ENCODE data around the gene MSMP. TPM values are rescaled to one million over a fixed set of nuclear protein-coding genes. Genes with fewer than 3 reads are reported as not detected.

The MSMP gene
- total RNA-seq, 1 experiment from 2014 or later: not detected

DNA sequence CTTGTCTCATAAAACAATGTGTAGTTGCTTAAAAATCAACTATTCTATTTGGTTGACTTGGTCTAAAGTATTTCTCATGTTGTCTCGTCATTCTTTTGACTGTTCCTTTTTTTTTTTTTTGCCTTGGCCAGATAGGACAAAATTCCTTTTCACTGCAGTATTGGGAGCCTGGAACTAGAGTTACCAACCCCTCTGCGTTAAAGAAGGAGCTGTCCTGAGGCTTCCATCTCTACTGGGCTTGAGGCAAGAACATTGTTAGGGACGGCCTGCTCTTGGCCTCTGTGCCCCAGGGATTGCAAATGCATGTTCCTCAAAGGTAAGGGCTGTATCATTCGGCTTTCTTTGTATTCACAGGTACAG lies 35.9 kb upstream of the MSMP start:
- Histone ChIP-seq H3K4me1 (replicated peaks) (peaks cover 31% of the 10 kb centered on the region), H3K9me3 (replicated peaks) (no peaks in the 10 kb centered on the region), H3K4me3 (no peak overlapping the region), H3K27ac (no peak overlapping the region), H3K27me3 (replicated peaks) (no peaks in the 10 kb centered on the region), H3K36me3 (no peaks in the 10 kb centered on the region)
- DNase-seq (ENCODE audit: low read depth in 1 of 2, low spot score in 2 of 2): no peak

- Histone ChIP-seq H3K4me1 (replicated peaks) (peaks cover 26% of the 10 kb centered on the region), H3K4me3 (no peak overlapping the region), H3K9me3 (replicated peaks) (no peaks in the 10 kb centered on the region)
Measured at GRCh38 chr9:35789541-35789940, 35.5 kb upstream of the MSMP start.

DNA sequence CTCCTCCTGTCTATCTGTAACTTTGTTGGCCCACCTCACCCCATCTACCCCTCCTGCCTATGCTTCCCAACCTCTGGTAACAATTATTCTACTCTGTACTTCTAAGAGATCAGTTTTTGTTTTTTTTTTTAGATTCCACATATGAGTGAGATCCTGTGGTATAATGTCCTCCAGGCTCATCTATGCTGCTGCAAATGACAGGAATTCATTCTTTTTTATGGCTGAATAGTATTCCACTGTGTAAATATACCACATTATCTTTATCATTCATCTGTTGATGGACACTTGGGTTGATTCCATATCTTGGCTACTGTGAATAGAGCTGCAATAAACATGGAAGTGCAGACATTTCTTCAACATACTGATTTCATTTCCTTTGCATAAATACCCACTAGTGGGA lies 29.3 kb upstream of the MSMP start:
- Histone ChIP-seq H3K36me3 (no peaks in the 10 kb centered on the region), H3K27ac (no peak overlapping the region), H3K27me3 (replicated peaks) (no peaks in the 10 kb centered on the region), H3K9me3 (replicated peaks) (no peaks in the 10 kb centered on the region), H3K4me3 (no peak overlapping the region), H3K4me1 (replicated peaks) (no peaks in the 10 kb centered on the region)
- DNase-seq (ENCODE audit: low read depth in 1 of 2, low spot score in 2 of 2): no peak

More at GRCh38 chr9:35789541-35789940, 35.5 kb upstream of the MSMP start:
- Histone ChIP-seq H3K27ac (no peak overlapping the region), H3K36me3 (no peaks in the 10 kb centered on the region), H3K27me3 (replicated peaks) (no peaks in the 10 kb centered on the region)
- no peak for DNase-seq (ENCODE audit: low read depth in 1 of 2, low spot score in 2 of 2)

DNA sequence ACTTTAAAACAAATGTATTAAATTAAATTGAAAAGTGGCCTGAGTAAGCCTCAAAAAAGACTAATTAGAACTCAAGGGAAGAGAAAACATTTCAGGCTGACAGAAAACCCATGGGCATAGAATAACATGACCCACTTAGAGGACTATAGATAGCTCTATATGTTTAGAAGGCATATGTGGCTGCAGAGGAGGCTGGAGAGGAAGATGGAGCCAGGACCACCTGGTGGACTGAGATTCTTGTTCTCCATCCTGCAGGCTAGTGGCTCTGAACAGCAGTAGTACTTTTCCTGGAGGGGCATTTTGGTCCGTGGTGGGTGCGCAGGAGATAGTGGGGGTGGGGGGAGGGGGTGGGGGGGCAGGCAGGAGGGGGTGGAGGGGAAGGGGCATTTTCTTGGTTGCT lies 27.0 kb upstream of the MSMP start:
- H3K27ac ChIP-seq: no peak overlapping the region
- DNase-seq (ENCODE audit: low read depth in 1 of 2, low spot score in 2 of 2): no peak

GRCh38 chr9:35778496-35778895 lies 24.4 kb upstream of the MSMP start:
- Histone ChIP-seq H3K4me1 (replicated peaks) (no peaks in the 10 kb centered on the region), H3K9me3 (replicated peaks) (no peaks in the 10 kb centered on the region), H3K27ac (no peak overlapping the region), H3K36me3 (no peaks in the 10 kb centered on the region), H3K27me3 (replicated peaks) (no peaks in the 10 kb centered on the region), H3K4me3 (no peak overlapping the region)
- DNase-seq (ENCODE audit: low read depth in 1 of 2, low spot score in 2 of 2): no peak

More for the DNA sequence above, 27.0 kb upstream of the MSMP start:
- no peaks in the 10 kb centered on the region for H3K9me3 ChIP-seq (replicated peaks)
- H3K36me3 ChIP-seq: no peaks in the 10 kb centered on the region
- H3K4me1 ChIP-seq (replicated peaks): no peaks in the 10 kb centered on the region
- no peak overlapping the region for H3K4me3 ChIP-seq
- no peaks in the 10 kb centered on the region for H3K27me3 ChIP-seq (replicated peaks)

- H3K4me3 ChIP-seq: no peak overlapping the region
- H3K27ac ChIP-seq: no peak overlapping the region
- no peaks in the 10 kb centered on the region for H3K36me3 ChIP-seq
- no peaks in the 10 kb centered on the region for H3K4me1 ChIP-seq (replicated peaks)
- no peaks in the 10 kb centered on the region for H3K27me3 ChIP-seq (replicated peaks)
- DNase-seq (ENCODE audit: low read depth in 1 of 2, low spot score in 2 of 2): no peak
- no peaks in the 10 kb centered on the region for H3K9me3 ChIP-seq (replicated peaks)
Measured at GRCh38 chr9:35776018-35776417, 21.9 kb upstream of the MSMP start.

DNA sequence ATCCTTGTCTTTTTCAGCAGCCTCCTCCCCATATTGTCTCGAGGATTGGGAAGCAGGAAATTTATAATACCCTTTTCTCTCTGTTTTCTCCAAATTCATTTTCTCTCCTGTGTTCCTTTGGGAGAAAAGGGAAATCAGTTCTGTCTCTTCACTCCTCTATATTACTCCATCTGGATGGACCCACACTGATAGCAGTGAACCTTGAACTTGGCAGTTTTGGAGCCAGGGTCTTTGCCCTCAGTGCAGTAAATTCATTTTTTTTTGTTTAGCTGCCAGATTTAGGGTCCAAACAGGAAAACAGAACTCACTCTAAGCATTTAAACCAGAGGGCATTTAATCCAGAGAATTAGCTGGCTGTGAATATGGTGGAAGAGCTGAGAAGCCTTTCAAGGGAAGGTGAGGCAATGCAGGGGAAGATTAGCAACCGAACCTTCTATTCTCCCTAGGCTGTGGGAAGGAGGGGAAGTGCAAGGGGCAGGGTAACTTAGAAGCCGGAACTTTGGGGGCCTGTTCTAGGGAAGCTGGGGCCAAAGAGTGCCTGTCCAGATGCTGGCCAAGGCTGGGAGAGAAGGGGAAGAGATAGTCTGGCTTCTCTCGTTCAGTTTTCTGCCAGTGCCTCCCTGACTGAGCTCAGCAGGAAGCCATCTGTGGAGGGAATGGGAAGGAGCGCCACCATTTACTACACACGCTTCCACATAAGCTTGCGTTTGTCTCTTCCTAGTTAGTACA lies 21.0 kb upstream of the MSMP start:
- no peak overlapping the region for H3K4me3 ChIP-seq
- H3K4me1 ChIP-seq (replicated peaks): no peaks in the 10 kb centered on the region
- no peaks in the 10 kb centered on the region for H3K9me3 ChIP-seq (replicated peaks)
- no peaks in the 10 kb centered on the region for H3K27me3 ChIP-seq (replicated peaks)
- DNase-seq (ENCODE audit: low read depth in 1 of 2, low spot score in 2 of 2): no peak
- H3K36me3 ChIP-seq: no peaks in the 10 kb centered on the region
- H3K27ac ChIP-seq: no peak overlapping the region

DNA sequence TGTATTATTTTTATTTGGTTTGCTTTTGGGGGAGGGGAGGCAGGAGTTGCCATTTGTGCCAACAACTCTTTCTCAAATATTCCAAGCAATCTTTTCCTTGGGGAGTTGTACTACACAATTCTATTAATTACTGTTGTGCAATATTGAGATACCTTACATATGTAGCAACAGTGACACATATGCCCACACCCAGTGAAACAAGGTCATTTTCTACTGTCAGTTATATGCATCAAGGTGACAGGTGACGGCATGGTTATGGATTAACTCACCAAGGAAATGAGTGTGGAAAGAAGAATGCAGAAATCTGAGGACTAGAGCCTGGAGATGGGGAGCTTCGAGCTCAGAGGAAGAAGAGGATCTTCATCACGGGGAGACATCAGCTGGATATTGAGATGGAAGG lies 17.9 kb upstream of the MSMP start:
- Histone ChIP-seq H3K4me3 (no peak overlapping the region), H3K4me1 (replicated peaks) (no peaks in the 10 kb centered on the region), H3K36me3 (no peaks in the 10 kb centered on the region), H3K9me3 (replicated peaks) (no peaks in the 10 kb centered on the region), H3K27me3 (replicated peaks) (no peaks in the 10 kb centered on the region), H3K27ac (no peak overlapping the region)
- no peak for DNase-seq (ENCODE audit: low read depth in 1 of 2, low spot score in 2 of 2)

DNA sequence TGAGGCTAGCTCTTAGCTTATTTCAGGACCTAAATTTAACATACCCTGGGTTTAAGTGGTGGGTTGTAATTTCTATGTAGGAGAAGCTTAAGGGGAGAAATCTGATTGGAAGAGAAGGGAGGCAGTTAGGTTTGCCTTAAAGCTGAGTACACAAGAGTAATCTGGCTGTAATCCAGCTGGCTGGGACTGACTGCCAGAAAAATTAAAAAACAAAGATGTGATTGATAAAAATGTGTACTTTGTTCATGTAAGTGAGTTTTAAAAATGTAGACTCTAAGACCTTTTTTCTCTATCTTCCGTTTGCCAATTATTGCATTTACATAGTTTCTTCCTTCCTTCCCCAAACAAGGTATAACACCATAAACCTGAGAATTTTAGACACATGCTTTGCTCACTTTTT lies 17.5 kb upstream of the MSMP start:
- Histone ChIP-seq H3K27ac (no peak overlapping the region), H3K9me3 (replicated peaks) (no peaks in the 10 kb centered on the region), H3K27me3 (replicated peaks) (no peaks in the 10 kb centered on the region), H3K36me3 (no peaks in the 10 kb centered on the region), H3K4me1 (replicated peaks) (no peaks in the 10 kb centered on the region), H3K4me3 (no peak overlapping the region)
- no peak for DNase-seq (ENCODE audit: low read depth in 1 of 2, low spot score in 2 of 2)

DNA sequence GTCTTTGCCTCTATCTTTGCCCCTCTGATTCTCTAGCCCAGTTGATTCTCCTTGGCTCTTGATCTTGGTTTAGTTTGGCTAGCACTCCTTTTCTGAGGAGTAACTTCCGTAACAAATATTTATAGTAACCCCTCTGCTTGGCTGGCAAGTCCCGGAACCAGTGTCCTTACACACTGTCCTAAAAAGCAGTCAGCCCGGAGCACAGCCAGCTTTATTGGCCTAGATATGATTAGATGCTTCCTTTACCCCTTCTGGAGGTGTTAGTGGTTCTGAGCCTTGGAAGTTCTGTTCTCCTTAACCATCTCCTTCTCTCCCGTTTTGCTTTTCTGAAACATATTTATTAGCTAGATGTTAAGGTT lies 17.0 kb upstream of the MSMP start:
- no peaks in the 10 kb centered on the region for H3K36me3 ChIP-seq
- DNase-seq (ENCODE audit: low read depth in 1 of 2, low spot score in 2 of 2): no peak
- no peak overlapping the region for H3K4me3 ChIP-seq
- no peak overlapping the region for H3K27ac ChIP-seq
- H3K27me3 ChIP-seq (replicated peaks): no peaks in the 10 kb centered on the region
- H3K4me1 ChIP-seq (replicated peaks): no peaks in the 10 kb centered on the region
- H3K9me3 ChIP-seq (replicated peaks): no peaks in the 10 kb centered on the region

GRCh38 chr9:35769763-35770162 lies 15.7 kb upstream of the MSMP start:
- Histone ChIP-seq H3K27me3 (replicated peaks) (no peaks in the 10 kb centered on the region), H3K9me3 (replicated peaks) (no peaks in the 10 kb centered on the region), H3K36me3 (no peaks in the 10 kb centered on the region), H3K27ac (no peak overlapping the region), H3K4me3 (no peak overlapping the region), H3K4me1 (replicated peaks) (no peaks in the 10 kb centered on the region)
- no peak for DNase-seq (ENCODE audit: low read depth in 1 of 2, low spot score in 2 of 2)

GRCh38 chr9:35767458-35767857 lies 13.4 kb upstream of the MSMP start:
- H3K4me3 ChIP-seq: no peak overlapping the region
- no peaks in the 10 kb centered on the region for H3K4me1 ChIP-seq (replicated peaks)
- no peak overlapping the region for H3K27ac ChIP-seq
- H3K27me3 ChIP-seq (replicated peaks): no peaks in the 10 kb centered on the region
- DNase-seq (ENCODE audit: low read depth in 1 of 2, low spot score in 2 of 2): no peak
- H3K9me3 ChIP-seq (replicated peaks): no peaks in the 10 kb centered on the region
- H3K36me3 ChIP-seq: no peaks in the 10 kb centered on the region

DNA sequence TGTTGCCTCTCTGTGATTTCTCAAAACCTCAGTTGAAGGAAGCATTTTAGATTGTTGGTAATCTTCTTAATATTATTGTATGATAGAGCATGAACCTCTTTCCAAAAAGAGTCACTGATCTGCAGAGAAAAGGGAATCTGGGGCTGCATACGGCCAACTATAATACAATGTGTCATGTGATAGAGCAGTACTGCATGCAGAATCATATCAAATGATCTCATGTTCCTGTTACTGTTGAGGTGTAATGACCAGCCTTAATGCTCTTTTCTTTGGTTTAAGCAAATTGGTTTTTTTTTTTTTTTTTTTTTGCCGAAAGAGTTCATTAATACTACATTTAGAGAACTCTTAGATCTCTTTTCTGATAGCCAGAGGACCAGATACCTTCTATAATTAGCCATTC lies 12.9 kb upstream of the MSMP start:
- no peaks in the 10 kb centered on the region for H3K9me3 ChIP-seq (replicated peaks)
- no peaks in the 10 kb centered on the region for H3K27me3 ChIP-seq (replicated peaks)
- H3K27ac ChIP-seq: no peak overlapping the region
- no peak for DNase-seq (ENCODE audit: low read depth in 1 of 2, low spot score in 2 of 2)
- no peaks in the 10 kb centered on the region for H3K36me3 ChIP-seq
- H3K4me3 ChIP-seq: no peak overlapping the region
- no peaks in the 10 kb centered on the region for H3K4me1 ChIP-seq (replicated peaks)

DNA sequence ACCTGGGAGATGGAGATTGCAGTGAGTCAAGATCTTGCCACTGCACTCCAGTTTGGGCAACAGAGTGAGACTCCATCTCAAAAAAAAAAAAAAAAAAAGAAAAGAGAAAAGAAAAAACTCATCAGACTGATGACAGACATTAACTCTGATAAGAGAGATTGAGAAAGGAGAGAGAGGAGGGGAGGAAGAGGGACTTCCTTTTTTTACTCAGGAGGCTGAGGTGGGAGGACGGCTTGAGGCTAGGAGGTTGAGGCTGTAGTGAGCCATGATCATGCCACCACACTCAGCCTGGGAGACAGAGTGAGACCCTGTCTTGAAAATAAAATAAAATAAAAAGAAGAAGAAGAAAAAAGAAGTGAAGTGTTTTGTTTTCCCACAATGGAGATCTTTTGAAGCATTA lies 9.7 kb upstream of the MSMP start:
- Histone ChIP-seq H3K27ac (no peak overlapping the region), H3K27me3 (replicated peaks) (no peaks in the 10 kb centered on the region), H3K4me1 (replicated peaks) (no peaks in the 10 kb centered on the region), H3K4me3 (no peak overlapping the region), H3K9me3 (replicated peaks) (no peaks in the 10 kb centered on the region), H3K36me3 (no peaks in the 10 kb centered on the region)
- DNase-seq (ENCODE audit: low read depth in 1 of 2, low spot score in 2 of 2): no peak

- H3K4me3 ChIP-seq: no peak overlapping the region
- H3K27me3 ChIP-seq (replicated peaks): no peaks in the 10 kb centered on the region
- no peak overlapping the region for H3K27ac ChIP-seq
- H3K4me1 ChIP-seq (replicated peaks): no peaks in the 10 kb centered on the region
- H3K9me3 ChIP-seq (replicated peaks): no peaks in the 10 kb centered on the region
- no peaks in the 10 kb centered on the region for H3K36me3 ChIP-seq
- no peak for DNase-seq (ENCODE audit: low read depth in 1 of 2, low spot score in 2 of 2)
Measured at GRCh38 chr9:35763181-35763580, 9.1 kb upstream of the MSMP start.

All from SJSA1 (cell line).